ENCODE results near the gene SIGLECL1. TPM values are rescaled to one million over a fixed set of nuclear protein-coding genes. Genes with fewer than 3 reads are reported as not detected.
A peak's percentile ranks its signal among the peaks of the same experiment; 100 is the strongest.

The SIGLECL1 gene
- total RNA-seq, 1 experiment from 2014 or later = not detected

GRCh38 chr19:51282335-51282734 lies 31.5 kb downstream of the SIGLECL1 start:
- Mint-ChIP-seq H3K4me1 (no peaks in the 10 kb centered on the region), H3K27me3 (ENCODE audit: low read depth) (peaks cover 18% of the 10 kb centered on the region), H3K27ac (no peak overlapping the region), H3K4me3 (no peak overlapping the region), H3K36me3 (ENCODE audit: insufficient read depth in 1 of 3, low read depth in 3 of 3) (no peaks in the 10 kb centered on the region), H3K9me3 (peaks cover 0 to 36% of the 10 kb centered on the region in 2 experiments; a peak in 4 of 5 replicates)
- DNase-seq = peak; percentile 13
- no peaks in the 10 kb centered on the region for H4K20me1 ChIP-seq (ENCODE audit: control insufficient read depth, insufficient read depth, insufficient read length)
- H3K9me3 ChIP-seq (ENCODE audit: control insufficient read depth, low read depth, low read length) = no peaks in the 10 kb centered on the region
- H4K5ac ChIP-seq (ENCODE audit: insufficient read length, low read depth, low read length) = no peak overlapping the region
- no peak overlapping the region for H3K4me2 ChIP-seq (ENCODE audit: insufficient read depth, insufficient read length, low read length)
- H3K9ac ChIP-seq (ENCODE audit: extremely low read depth, insufficient read length, low read length) = no peak overlapping the region
- H3K56ac ChIP-seq (ENCODE audit: insufficient read length, low read depth, low read length) = no peak overlapping the region
- H2BK120ac ChIP-seq (ENCODE audit: low read depth, low read length, poor library complexity, severe bottlenecking) = no peak overlapping the region
- H2BK15ac ChIP-seq (ENCODE audit: low read depth, low read length) = no peak overlapping the region
- no peak overlapping the region for H3K23ac ChIP-seq (ENCODE audit: insufficient read length, low read depth, low read length)
- H2BK12ac ChIP-seq (ENCODE audit: insufficient read length, low read depth, low read length) = no peak overlapping the region
- H3K4ac ChIP-seq (ENCODE audit: low read depth, low read length) = no peak overlapping the region
- H3K79me1 ChIP-seq (ENCODE audit: insufficient read depth, low read depth, low read length, poor library complexity, severe bottlenecking) = no peaks in the 10 kb centered on the region
- no CpG with 5 or more reads among the region's 4 CpGs for WGBS (ENCODE audit: extremely low coverage, insufficient read length, low lambda C conversion rate)
- no peaks in the 10 kb centered on the region for H3K4me1 ChIP-seq (ENCODE audit: insufficient read depth, low read length)
- H2AFZ ChIP-seq (ENCODE audit: low read length) = no peak overlapping the region
- H4K8ac ChIP-seq (replicated peaks; ENCODE audit: insufficient read length, low read depth, low read length) = no peak overlapping the region
- H4K91ac ChIP-seq (ENCODE audit: insufficient read length, low read depth, low read length) = no peak overlapping the region
- no peak overlapping the region for H2BK5ac ChIP-seq (ENCODE audit: insufficient read length, low read length)
- no peak overlapping the region for H2BK20ac ChIP-seq (ENCODE audit: low read depth, low read length, poor library complexity, severe bottlenecking)
- no peaks in the 10 kb centered on the region for H3K23me2 ChIP-seq (ENCODE audit: insufficient read length, low read depth, low read length, poor library complexity, severe bottlenecking)
- H3K14ac ChIP-seq (ENCODE audit: insufficient read depth, low read length) = no peak overlapping the region
- H3K79me2 ChIP-seq (ENCODE audit: insufficient read depth, low read length) = no peaks in the 10 kb centered on the region
- no peak overlapping the region for H3T11ph ChIP-seq (ENCODE audit: low read length)
- no peak overlapping the region for H2AK5ac ChIP-seq (ENCODE audit: insufficient read length, low read length)
- H3K27ac ChIP-seq (ENCODE audit: insufficient read length, low read depth, low read length) = no peak overlapping the region
- no peak overlapping the region for H3K18ac ChIP-seq (ENCODE audit: insufficient read length, low read depth, low read length)
- TF ChIP-seq CTCF (conservative IDR thresholded peaks at IDR 0.05) = no peak
- H3K27me3 ChIP-seq (ENCODE audit: insufficient read depth, low read length) = no peaks in the 10 kb centered on the region

All from H9 (cell line).